GM19043 (cell line): ENCODE data around the gene PRRC1.

Source experiments
- ATAC-seq: cut with Tn5 transposase; IDR thresholded peaks from one replicate; pipeline ENCODE4 v1.9.1; 2021; ENCODE audit warnings: low read depth; ENCODE audit not compliant: unreplicated experiment

The PRRC1 gene

DNA sequence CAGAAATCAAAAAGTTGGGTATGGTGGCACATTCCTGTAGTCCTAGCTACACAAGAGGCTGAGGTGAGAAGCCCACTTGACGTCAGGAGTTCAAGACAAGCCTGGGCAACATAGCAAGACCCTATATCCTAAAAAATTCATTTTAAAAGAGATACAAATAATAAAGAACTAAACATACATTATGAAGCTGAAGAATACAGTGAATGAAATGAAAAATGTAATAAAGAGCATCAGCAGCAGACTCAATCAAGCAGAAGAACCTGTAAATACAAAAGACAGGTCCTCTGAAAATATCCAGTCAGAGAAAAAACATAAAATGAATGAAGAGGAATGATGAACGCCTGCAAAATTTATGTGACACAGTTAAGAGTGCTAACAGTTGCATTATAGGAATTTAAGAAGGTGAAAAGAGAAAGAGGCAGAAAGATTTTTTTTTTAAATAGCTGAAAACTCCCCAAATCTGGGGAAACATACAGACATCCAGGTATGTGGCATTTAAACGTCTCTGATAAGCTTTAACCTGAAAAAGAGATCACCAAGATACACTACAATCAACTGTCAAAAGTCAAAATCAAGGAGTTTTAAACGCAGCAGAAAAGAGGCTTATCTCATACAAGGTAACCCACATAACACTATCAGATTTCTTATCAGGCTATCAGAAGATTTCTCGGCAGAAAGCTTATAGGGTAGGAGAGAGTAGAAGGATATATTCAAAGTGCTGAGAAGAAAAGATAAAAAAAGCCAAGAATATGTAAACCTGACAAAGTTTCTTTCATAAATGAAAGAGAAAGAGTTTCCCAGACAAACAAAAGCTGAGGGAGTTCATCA lies 57.6 kb downstream of the PRRC1 start:
- ATAC-seq: no peak

DNA sequence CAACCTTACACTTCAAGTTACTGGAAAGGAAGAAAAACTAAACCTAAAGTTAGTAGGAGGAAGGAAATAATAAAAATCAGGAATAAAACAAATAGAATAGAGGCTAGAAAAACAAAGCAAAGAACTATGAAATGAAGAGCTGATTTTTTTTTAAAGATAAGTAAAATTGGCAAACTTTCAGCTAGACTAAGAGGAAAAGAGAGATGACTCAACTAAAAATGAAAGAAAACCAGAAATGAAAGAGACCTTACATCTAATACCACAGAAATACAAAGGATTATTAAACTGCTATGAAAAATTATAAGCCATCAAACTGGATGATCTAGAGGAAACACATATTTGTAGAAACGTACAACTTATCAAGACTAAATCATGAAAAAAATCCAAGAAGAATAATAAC lies 60.0 kb downstream of the PRRC1 start:
- ATAC-seq: no peak

DNA sequence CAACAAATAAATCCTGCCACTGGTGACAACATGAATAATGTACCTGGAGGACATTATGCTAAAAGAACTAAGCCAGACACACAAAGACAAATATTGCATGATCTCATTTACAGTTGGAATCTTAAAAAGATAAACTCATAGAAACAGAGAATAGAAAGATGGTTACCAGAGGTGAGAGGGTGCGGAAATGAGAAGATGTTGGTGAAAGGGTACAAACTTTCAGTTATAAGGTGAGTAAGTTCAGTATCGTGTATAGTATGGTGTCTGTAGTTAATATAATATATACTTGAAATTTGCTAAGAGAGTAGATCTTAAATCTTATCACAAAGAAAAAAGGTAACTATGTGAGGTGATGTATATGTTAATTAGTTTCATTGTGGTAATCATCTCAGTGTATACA lies 63.3 kb downstream of the PRRC1 start:
- ATAC-seq: no peak

DNA sequence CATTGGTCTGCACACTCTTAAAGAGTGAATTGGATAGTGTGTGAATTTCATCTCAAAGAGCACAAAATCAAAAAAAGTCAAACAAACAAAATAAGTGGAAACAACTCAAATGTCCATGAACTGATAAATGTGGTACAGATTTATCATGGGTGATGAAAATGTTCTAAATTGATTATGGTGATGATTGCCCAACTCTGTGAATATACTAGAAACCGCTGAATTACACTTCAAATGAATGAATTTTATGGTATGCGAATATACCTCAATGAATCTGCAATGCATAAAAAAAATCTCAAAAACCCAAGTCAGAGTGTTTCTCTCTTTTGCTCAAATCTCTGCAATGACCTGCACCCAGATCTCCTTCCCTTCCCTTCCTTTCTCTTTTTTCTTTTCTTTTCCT lies 64.0 kb downstream of the PRRC1 start:
- ATAC-seq: no peak

DNA sequence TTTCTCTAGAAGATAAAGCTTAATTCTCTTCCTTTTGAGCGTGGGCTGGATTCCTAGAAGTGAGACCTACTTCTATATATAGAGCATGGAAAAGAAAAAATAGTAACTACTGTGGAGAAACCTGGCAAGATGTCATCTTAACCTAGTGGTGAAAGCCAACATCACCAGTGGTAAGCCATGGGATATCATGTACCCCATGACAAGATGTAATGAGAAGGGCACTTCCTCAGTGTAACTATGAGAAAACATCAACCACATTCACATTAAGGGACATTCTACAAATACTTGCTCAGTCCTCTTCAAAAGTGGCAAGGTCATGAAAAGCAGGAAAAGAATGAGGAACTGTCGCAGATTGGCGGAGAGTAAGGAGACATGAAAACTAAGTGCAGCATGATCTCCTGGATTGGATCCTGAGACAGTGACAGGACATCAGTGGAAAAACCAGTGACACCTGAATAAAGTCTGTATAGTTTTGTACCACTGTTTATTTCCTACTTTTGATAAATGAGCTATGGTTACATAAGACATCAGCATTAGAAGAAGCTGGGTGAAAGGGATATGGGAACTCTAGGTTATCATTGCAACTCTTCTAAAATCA lies 65.4 kb downstream of the PRRC1 start:
- ATAC-seq: no peak

DNA sequence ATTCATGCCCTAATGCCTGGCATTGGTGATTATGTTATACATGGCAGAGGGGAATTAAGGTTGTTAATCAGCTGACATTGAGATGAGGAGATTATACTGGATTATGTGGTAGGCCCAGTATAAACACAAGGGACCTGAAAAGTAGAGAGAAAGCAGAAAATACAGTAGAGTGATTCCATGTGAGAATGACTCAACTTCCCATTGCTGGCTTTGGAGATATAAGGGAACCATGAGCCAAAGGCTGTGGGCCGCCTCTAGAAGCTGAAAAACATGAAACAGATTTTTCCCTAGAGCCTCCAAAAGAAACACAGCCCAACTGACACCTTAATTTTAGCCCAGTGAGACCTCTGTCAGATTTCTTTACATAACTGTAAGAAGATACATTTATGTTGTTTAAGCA lies 66.4 kb downstream of the PRRC1 start:
- ATAC-seq: no peak

DNA sequence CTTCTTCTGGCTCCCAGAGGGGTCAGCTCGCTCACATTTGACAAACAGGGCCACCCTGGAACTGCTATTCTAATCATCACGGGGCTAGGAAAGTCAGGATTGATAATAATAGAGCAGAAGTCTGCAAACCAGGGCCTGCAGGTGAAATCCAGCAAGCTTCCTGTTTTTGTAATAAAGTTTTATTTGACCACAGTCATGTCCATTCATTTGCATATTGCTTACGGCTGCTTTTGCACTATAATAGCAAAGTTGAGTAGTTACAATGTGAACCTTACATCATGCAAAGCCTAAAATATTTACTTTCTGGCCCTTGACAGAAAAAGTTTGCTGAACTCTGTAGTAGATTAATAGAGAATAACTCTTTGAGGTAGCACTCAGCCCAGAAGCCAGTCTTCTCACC lies 68.2 kb downstream of the PRRC1 start:
- ATAC-seq: peak; percentile 12

DNA sequence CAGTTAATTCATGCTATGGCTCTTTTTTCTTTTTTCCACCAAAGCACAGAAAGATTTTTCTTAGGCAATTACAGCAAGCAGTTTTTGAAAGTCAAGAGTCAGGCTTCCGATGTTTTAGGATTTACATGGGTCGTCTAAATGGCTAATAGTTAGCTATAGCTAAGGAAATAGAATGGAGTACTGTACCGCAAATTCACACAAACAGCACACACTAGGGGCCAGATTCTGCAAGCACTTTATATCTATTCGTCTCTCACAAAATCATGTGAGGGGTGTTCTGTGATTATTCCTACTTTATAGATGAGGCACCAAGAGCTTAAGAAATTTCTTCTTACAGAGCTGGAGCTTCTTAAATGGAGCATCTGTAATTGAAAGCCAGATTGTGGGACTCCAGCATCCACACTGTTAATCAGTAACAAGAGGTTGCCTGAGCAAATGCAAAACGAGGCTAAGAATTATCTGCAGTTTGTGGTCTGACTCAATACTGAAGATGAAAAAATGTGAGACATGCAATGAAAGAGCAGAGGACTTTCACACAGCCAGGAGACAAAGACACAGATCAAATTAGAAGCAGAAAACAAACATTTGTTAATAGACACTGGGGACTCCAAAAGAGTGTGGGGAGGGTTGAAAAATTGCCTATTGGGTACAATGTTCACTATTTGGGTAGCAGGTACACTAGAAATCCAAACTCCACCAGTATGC lies 68.8 kb downstream of the PRRC1 start:
- ATAC-seq: peak; percentile 70

DNA sequence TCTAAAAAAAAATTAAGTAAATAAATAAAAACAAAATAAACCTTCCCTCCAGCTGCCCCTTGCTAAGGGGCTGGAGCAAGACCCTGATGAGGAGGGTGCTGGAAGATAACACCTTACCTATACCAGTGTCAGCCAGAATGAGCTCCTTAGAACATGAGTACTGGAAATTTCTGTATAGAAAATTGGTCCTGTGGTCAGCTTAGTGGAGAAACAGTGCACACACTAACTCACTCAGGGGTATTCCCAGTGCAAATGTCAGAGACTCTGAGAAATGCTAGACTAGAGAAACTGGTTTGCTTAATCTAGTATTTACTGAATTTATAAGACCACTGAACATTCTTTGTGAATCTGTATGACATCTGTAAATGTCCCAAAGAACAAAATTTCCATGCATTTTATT lies 69.4 kb downstream of the PRRC1 start:
- ATAC-seq: peak; percentile 38

DNA sequence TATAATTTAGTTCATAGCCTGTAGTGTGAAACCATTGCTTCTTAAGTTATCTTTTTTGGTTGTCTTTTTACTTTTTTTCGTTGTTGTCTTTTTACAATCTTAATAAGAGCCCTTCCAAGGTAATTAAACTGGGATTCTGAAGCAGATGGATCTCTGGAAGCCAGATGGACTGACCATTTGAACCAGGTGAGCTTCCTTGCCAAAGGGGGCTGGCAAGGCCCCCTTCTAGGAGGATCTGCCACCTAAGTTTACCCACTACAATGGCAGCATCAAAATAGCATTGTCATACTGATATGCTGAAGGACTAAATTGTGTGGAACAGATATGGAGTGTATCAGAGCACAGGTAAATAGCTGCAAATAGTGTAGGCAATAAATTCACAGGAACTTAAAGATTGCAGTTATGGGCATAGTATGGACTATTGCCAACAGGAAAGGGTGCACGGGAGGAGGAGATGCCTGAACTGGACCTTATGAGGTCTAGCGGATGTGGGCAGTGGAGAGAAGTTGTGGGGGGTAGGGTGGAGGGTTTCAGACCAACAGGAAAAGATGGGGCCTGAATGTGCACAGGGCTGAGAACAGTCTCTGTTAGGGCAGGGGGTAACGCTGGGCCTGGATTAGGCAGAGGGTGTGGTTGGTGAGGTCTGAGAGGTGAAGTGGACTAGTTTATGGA lies 69.9 kb downstream of the PRRC1 start:
- ATAC-seq: no peak

DNA sequence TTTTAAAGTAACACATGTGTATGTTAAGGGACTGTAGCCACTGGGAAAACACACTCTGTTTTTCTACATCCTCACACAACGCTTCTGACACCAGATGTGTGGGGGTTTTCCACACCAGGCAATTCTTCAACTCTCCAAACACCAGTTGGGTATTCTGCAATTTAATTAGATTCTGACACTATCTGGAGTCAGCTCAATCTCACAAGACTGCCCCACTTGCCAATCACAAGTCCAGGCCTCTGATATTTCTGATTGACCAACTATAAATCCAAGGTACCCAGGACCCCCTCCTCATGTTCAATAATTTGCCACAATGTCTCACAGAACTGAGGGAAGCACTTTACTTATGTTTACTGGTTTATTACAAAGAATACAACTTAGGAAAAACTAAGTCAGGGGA lies 70.9 kb downstream of the PRRC1 start:
- no peak for ATAC-seq

DNA sequence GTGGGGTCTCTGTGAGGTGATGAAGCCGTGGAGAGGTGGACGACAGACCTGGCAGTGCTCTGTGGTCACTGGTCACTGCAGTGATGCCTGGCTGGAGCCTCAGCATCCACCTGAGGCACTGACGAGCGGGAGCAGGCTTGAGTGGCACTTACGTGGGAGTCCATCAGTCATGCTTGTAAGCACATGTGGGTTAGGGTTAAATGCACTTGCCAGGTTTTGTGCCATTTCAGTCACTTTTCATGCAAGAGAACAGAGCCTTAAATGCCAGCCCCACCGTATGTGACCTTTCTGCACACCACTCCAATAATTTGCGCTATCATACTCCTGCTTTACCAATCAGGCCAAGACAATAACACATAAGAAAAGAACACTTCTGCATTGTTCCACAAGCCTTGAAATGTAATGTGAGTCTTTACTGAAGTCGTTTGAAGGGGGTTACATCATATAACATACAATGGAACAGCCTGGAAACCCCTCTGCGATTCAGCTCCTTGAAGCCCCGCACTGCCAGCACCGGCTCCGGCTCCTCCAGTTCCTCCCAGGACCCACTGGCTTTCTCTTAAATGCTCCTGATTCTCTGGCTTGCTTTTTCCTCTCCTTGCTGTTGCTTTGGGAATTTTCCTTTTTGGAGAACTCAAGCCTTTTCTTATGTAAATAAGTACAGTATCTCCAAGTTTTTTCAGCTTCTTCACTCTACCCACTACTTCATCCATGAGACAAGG lies 72.0 kb downstream of the PRRC1 start:
- no peak for ATAC-seq

DNA sequence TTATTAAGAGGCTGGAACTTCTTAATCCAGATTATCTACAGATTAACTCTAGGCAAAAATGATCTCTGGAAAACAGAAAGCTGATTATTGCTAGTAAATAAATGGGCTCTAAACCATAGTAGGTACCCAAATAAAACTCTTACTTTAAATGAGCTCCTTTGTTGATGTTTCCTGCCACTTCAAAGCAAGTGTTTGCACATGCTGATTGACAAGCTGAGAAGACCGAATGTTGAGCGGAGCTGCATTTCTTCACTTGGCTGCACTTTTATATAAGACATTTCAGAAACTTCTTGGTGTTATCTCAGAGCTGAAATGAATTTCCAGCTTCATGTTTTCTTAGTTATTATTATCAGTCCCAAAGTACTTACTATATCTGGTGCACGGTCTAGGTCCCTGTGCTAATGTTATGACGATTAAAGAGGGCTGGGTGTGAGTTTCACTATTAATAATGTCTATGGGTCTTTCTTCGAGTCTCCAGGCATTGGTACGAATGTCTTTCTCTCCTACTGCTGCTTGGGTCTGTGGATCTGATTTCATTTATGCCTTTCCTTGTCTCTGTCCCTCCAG lies 72.8 kb downstream of the PRRC1 start:
- peak; percentile 31 for ATAC-seq

DNA sequence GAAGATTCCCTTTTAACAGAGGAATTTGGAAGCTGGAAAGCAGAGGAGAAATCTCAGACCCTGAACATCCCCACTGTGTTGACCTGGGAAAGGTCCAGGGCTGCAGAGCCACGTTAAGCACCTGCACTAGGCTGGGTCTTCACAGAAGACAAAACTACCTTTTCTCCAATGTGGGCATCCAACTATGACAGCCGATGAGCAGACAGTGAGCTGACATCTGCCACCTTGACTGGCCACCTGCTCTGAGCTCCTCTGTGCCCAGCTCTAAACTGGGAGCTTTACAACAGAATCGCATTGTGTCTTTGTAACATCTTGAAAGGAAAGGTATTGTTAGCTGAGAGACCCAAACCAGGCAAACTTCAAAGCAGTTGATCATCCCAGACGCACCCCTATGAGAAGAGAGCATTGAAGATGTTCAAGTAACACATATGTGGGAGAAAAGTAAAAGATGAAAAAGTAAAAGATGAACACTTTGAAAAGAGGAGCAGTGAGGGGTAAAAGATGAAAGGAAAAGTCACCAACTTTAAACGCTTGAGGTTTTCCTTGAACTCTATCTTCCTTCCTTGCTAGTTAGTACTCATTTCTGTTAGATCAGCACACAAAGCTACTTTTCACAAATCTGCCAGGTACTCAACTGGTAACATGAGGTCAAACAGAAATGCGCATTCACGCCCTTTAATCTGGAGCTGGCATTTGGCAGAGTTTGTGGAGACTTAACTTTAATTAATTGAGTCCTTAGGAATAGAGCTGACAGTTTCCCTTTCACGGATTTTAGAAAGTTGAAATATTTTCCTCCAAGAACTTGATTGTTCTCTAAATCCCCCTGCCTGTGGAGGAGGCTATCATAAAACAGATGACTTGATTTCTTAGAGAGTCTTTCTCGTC lies 78.3 kb downstream of the PRRC1 start:
- ATAC-seq: no peak

DNA sequence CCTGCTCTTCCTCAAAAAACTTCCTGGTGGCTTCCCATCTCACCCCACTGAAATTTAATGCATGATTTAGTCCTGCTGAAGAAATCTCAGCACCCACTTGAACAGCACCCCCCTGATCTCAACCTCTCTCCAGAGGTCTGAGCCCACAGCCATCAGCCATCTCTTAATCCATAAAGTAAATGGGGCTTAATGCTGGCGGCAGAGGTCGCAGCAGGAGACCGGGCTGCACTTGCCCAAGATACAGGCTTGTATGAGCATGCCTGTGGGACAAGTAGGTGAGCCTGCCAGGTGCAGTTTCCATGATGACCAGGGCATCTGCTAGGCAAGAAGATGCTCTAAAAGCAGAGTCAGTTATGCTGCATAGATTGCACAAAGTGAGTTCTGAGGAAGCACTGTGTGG lies 79.1 kb downstream of the PRRC1 start:
- ATAC-seq: no peak

DNA sequence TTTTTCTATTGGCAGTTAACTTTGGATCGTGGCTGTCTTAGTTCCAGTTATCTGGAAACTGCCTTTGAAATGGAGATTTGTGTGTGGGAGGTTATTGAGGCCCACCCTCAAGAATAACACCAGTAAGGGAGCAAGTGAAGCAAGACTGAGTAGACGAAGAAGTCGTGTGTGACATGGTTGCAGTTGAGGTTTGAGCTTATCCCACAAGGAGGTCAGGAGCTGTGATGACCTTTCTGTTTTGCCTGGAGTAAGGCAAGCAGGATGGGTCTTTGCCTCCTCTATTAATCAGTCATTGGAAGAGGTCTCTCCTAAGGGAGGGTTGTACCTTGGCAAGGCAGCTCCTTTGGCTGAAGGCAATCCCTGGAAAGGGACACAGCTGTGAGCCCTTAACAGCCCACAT lies 81.9 kb downstream of the PRRC1 start:
- no peak for ATAC-seq

DNA sequence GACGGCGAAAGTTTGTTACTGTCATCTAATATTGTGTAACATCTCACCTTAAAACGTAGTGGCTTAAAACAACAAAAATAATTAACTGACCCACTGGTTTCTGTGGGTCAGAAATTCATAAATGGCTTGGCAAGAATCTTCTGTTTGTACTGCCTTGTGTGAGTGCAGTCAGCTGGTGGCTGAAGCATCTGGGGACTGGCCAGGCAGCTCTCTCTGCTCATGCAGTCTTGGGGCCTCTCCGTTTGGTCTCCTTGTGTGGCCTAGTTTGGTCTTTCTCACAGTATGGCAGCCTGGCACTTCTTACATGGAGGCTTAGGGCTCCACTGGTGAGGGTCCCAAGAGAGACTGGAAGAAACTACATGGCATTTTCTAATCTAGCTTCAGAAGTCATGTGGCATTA lies 82.4 kb downstream of the PRRC1 start:
- no peak for ATAC-seq

DNA sequence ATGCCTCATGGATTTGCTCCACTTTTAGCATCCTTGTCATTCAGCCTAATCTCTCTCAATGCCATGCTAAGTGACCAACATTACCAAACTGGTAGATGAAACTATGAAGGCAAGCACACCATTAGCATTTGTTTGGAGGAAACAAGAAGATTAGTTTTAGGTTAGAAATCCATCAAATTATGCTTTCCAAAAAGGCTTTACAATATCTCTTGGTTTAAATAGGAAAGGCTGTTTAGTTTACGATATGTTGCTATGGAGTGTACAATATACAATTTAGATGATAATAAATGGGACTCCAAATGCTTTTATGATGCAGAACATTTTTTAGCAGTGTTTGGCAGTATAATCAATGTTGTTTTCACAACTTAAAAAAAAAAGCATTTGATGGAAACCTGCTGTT lies 83.7 kb downstream of the PRRC1 start:
- no peak for ATAC-seq

DNA sequence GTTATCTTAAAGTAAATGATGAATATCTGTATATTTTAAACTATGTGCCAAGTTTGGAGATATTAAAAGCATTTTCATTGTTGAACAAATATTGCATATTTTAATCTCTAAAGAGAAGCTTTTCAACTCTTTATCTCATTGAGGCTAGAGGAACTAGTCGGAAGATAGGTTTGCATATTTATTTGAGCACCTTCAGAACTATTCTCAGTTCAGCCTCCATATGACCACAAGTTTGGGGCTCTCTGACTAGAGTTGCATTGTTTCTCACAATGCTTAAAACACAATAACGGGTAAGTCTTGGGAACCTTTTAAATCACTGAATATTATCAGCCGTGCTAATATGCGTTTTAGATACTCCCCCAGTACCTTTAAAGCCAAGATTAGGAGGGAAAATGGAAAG lies 84.2 kb downstream of the PRRC1 start:
- ATAC-seq: no peak
